Pons (tissue), 1 donor: ENCODE measurements around the gene VILL.
A peak's percentile ranks its signal among the peaks of the same experiment; 100 is the strongest.
"Not testable (repeated sequence)": the region's sequence is repeated elsewhere in the genome, so short reads cannot be mapped to it uniquely, and the experiment has no call there.

Experiments used
- DNase-seq: peaks from one replicate; pipeline ENCODE4 v3.0.0-alpha.2; 2016; ENCODE audit warnings: low spot score

The VILL gene

GRCh38 chr3:37963635-37964034, 27.0 kb upstream of the VILL start:
- DNase-seq, result no peak

GRCh38 chr3:37964146-37964545, 26.4 kb upstream of the VILL start:
- DNase-seq, result no peak

GRCh38 chr3:37964716-37965115, 25.9 kb upstream of the VILL start:
- no peak for DNase-seq

- DNase-seq, result peak; percentile 65
Measured at GRCh38 chr3:37967260-37967881, 23.2 kb upstream of the VILL start.

- DNase-seq, result no peak
Measured at GRCh38 chr3:37968199-37968598, 22.4 kb upstream of the VILL start.

GRCh38 chr3:37968813-37969595, 21.6 kb upstream of the VILL start:
- DNase-seq, result no peak

- DNase-seq, result no peak
Measured at GRCh38 chr3:37969596-37970100, 20.9 kb upstream of the VILL start.

GRCh38 chr3:37970802-37971201, 19.8 kb upstream of the VILL start:
- DNase-seq, result no peak

GRCh38 chr3:37971467-37971866, 19.1 kb upstream of the VILL start:
- no peak for DNase-seq

- not testable (repeated sequence) for DNase-seq
Measured at GRCh38 chr3:37972056-37972455, 18.5 kb upstream of the VILL start.

- DNase-seq, result no peak
Measured at GRCh38 chr3:37973246-37974054, 17.1 kb upstream of the VILL start.

GRCh38 chr3:37974121-37975083, 16.2 kb upstream of the VILL start:
- DNase-seq, result peak; percentile 87

GRCh38 chr3:37979541-37980461, 10.8 kb upstream of the VILL start:
- no peak for DNase-seq

- DNase-seq, result no peak
Measured at GRCh38 chr3:37980462-37981347, 9.9 kb upstream of the VILL start.

- DNase-seq, result no peak
Measured at GRCh38 chr3:37981348-37981664, 9.3 kb upstream of the VILL start.

- no peak for DNase-seq
Measured at GRCh38 chr3:37982331-37982730, 8.3 kb upstream of the VILL start.

GRCh38 chr3:37984051-37984450, 6.5 kb upstream of the VILL start:
- DNase-seq, result no peak

- no peak for DNase-seq
Measured at GRCh38 chr3:37984596-37984995, 6.0 kb upstream of the VILL start.

- no peak for DNase-seq
Measured at GRCh38 chr3:37985637-37986320, 4.8 kb upstream of the VILL start.
